Fibroblast of skin of left quadriceps (primary cell): Measurements from ENCODE around the gene CDC42BPB.
A peak's percentile ranks its signal among the peaks of the same experiment; 100 is the strongest.

Source experiments
- DNase-seq, 2 experiments: peaks; one replicate each; pipeline ENCODE4 v3.0.0-alpha.2; 2013; ENCODE audit warnings: low read depth in 2 of 2

Gene CDC42BPB

GRCh38 chr14:103073367-103073875 lies 16.1 kb upstream of the CDC42BPB start:
- DNase-seq, result no peak

GRCh38 chr14:103072595-103073366 lies 15.4 kb upstream of the CDC42BPB start:
- no peak for DNase-seq

DNA sequence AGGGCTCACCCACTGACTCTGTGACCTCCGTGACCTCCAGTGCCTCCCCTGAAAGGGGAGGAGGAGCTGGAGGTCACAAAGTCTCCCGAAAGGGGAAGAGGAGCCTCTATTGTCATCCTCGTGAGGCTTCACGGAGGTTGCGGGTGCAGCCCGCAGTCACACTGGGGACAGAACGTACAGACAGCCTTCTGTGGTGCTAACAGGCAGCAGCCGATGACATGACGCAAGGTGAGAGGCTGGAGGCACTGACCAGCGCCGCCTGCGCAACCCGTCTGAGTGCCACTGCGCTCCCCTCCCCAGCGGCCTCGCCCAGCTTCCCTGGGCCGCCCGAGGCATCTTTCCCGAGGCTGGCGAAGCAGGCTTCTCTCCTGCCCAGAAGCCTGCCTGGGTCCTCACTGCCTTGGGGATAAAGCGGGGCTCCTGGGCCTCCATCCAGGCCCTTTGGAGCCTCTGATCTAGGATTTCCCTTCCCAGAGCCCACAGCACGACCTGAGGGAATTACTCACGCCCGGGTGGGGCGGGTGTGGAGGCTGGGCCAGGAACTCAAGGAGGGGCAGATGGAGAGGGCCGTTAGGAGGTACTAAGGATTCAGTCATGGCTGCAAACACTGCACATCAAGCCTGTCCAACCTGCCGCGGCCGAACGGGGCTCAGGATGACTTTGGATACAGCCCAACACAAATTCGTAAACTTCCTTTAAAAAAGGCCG lies 14.3 kb upstream of the CDC42BPB start:
- no peak for DNase-seq

DNA sequence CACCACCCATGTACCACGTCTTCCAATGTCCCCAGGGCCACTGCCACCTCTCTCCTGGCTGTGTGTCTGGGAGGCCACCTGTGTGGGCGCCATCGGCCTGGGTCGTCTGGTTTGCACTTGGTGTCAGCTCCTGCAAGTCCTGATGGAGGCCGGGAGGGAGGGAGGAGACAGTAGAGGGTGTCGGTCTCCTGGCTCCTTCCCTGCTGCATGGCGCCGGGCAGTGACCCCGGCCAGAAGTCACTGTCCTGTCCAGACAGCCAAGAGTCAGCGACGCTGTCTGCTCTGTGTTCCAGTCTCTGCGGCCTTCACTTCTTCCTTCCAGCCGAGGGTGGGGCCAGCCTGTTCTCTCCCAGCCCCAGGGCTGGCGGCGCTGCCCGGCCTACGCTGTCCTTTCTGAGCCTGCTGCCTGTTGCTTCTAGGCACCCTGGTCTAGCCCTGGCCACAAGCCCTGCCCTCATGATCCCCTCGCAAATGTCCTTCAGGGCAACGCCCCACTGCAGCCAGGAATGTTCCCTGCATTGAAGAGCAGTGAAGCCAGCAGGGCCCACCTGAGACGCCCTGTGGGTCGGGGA lies 13.7 kb upstream of the CDC42BPB start:
- DNase-seq, result no peak

DNA sequence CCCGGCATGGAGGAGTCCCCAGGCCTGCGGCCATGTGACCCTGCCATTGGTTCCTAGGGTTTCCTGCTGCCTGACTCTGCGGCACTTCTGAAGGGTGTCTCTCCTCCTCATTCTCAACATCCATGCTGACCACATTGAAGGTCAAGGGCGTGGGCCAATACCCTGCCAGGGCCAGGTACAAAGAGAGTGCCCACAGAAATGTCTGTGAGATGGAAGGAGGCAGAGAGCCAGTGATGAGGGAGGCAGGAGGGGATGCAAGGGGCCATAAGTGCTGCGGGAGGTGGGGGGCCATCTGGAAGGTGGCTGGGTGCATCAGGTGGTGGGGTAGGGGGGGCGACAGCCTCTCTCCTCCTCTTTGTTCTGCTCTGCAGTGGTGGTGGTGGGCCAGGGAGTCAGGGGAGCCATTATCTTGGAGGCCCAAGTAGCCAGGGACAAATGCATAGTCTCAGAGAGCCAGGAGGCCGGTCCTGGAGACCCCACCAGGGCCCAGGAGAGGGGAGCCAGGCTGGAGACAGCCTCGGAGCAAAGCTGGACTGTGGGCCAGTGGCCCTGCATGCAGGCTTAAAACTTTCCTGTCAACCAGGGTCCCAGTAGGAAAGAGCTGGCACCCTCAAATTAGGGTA lies 13.0 kb upstream of the CDC42BPB start:
- no peak for DNase-seq

- DNase-seq, result no peak
Measured at GRCh38 chr14:103068351-103069073, 11.2 kb upstream of the CDC42BPB start.

DNA sequence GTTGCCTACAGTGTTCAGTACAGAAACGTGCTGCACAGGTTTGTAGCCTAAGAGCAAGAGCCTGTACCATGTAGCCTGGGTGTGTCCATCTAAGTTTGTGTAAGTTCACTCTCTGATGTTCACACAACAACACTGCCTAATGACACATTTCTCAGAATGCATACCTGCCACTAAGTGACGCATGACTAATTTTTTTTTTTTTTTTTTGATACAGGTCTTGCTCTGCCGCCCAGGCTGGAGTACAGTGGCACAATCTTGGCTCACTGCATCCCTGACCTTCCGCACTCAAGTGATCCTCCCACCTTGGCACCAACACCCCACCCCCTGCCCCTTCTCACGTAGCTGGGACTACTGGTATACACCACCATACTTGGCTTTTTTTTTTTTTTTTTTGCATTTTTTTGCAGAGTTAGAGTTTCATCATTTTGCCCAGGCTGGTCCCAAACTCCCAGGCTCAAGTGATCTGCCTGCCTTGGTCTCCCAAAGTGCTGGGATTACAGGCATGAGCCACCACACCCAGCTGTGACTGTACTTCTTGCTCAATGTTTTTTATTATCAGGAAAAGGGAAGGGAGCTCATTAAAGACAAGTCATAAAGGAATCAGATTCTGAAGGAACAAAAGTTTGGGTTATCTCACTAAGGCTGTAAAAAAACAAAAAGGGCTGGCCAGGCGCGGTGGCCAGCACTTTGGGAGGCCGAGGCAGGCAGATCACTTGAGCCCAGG lies 10.0 kb upstream of the CDC42BPB start:
- peak; percentile 20 to 22 for DNase-seq

GRCh38 chr14:103066399-103066798 lies 9.1 kb upstream of the CDC42BPB start:
- DNase-seq, result no peak

DNA sequence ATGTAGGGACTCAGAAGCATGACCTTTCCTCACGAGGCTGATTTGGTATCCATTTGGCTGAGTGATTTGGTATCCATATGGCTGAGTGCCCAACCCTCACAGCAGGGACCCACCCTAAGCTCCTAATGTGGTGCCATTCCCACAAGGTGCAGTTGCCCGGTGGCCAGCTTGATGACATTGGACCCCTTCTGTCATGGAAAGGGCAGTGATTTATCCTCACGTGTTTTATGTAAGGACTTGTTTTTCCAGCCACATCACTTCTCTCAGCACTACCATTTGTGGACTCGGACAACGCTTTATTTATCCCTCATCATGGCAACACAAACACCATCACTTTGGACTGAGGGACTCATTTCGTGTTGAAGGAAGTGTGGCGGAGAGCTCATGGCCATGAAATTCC lies 8.5 kb upstream of the CDC42BPB start:
- DNase-seq, result no peak

DNA sequence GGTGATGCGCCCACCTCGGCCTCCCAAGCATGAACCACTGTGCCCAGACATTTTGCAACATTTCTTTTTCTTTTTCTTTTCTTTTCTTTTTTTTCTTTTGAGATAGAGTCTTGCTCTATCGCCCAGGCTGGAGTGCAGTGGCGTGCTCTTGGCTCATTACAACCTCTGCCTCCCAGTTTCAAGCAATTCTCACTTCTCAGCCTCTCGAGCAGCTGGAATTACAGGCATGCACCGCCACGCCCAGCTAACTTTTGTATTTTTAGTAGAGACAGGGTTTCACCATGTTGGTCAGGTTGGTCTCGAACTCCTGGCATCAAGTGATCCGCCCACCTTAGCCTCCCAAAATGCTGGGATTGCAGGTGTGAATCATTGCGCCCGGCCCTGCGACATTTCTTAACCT lies 7.6 kb upstream of the CDC42BPB start:
- DNase-seq, result no peak

GRCh38 chr14:103064436-103064835 lies 7.1 kb upstream of the CDC42BPB start:
- DNase-seq, result no peak

DNA sequence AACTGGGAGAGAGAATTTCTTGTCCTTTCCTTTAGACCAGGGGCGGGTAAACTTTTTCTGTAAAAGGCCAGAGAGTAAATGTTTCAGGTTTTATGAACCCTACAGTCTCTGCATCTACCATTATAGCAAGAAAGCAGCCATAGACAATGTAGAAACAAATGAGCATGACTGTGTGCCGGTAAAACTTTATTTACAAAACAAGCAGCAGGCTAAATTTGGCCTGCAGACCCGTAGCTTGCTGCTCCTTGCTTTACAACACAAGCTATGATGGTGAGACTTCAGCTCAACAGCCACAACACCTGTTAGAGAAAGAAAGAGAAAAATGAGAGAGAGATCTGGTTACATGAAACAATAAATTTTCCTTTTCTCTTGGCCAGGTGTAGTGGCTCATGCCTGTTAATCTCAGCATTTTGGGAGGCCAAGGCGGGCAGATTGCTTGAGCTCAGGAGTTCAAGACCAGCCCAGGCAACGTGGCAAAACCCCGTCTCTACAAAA lies 4.2 kb upstream of the CDC42BPB start:
- DNase-seq, result no peak

DNA sequence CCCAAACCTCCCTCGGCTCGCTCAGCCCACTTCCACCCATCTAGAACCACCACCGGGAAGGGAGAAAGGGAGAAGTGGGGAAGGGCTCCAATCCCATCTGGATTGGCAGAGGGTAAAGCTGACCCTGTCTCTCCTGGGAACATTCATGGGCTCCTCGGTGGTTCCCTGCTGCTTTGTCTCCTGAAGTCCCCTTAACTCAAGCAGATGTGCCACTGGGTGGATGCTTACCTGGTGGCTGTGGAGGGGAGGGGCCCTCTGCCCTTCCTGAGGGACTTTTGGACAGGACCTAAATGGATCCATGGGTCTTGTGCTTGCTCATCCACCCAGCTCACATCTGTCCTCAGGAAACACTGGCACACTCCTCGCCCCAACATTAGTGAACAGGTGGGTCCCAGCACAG lies 2.2 kb upstream of the CDC42BPB start:
- DNase-seq, result no peak

DNA sequence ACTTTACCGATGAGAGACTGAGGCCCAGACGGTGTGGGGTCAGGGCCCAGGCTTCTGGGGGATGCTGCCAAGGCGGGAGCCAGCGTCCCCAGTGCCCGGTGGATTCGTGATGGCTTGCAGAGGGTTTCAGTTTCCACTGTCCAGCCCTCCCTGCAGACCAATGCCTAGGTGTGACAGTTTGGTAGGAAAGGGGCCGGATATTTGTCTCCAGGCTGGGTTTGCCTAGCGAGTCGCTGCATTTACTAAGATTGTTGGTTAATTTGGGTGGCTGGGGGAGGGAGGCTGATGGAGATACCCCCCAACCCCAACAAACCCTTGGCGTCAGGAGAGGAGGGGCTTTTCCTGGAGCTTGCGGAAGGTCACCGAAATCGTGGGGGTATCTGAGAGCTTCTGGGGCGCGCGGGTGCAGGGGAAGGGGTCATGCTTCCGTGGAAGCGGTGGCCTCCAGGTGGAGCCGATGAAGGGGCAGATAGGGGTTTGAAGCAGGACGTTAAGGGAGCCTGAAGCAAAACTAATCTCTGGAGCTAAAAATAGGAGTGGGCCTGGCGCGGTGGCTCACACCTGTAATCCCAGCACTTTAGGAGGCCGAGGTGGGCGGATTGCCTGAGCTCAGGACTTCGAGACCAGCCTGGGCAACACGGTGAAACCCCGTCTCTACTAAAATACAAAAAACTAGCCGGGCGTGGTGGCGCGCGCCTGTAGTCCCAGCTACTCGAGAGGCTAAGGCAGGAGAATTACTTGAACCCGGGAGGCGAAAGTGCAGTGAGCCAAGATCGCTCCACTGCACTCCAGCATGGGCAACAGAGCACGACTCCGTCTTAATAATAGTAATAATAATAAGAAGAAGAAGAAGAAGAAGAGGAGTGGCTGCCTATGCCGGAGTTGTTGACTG lies 1.1 kb upstream of the CDC42BPB start:
- DNase-seq, result no peak

DNA sequence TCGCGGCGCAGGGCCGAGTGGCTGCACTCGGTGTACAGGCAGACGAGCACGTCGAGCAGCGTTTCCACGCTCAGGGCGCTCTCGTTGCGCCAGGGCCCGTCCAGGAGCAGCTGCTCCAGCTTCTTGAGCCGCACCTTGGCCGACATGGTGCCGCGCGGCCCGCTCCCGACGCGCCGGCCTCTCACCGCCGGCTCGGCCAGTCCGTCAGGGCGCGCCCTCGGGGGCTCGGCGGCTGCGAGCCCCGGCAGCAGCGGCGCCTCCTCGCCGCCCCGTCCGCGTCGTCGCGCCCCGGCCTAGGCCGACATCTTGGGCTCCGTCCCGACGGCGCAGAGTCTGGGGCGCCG lies 349 bp downstream of the CDC42BPB start:
- DNase-seq, result no peak

DNA sequence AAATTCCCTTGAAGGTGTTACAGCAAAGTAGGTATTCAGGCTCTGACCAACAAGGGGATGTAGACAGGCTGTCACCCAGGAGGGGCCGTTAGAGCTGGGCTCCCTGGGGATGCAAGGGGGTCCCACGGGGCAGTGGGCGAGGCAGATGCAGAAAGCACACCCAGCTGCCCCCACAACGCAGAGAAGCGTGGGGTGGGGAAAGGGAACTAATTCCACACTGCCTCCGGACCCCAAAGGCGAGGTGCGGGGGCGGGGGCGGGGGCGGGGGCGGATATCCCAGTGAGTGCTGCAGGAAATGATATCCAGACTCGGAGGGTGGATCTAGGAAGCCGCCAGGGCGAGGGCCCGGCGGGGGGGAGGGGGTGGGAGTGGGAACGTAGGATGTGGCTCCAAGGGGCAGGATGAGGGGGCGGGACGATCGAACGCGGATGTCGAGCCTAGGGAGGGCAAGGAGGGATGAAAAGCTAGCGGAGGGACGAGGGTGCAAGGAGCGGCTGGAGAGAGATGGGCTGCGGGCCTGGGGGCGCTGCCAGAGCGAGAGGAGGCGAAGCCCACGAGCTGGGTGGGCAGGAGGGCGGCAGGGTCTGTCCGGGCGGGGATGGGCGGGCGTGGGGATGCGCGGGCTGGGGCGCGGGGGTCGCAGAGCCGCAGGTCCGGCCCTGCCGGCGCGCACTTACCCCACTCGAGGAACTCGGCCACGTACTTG lies 874 bp downstream of the CDC42BPB start:
- DNase-seq, result peak; percentile 46 to 56

DNA sequence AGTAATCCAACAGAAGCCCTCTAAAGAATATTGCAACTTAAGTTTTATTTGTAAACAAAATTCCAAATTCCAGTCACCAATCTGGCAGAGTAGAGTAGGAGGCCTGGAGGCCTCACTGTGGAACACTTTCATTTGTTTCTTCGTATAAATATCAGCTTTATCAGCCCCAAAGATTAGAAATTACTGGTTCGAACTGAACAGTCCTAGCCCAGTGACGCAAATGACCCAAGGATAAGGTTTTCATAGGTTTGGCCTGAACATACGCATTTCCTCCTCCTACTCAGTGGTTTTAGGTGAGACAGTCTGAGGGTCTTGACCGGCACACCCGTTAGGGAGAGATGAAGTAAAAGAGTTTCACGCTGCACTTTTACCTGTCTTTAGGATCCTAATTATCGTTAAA lies 1.7 kb downstream of the CDC42BPB start:
- DNase-seq, result no peak

GRCh38 chr14:103052407-103052806 lies 4.9 kb downstream of the CDC42BPB start:
- DNase-seq, result no peak

- DNase-seq, result no peak
Measured at GRCh38 chr14:103050935-103051334, 6.4 kb downstream of the CDC42BPB start.
